GM11168 (cell line): ENCODE results near the gene PCSK7.

Source experiments
- in situ Hi-C: fragments of 300-500 bp; cut with MboI; formaldehyde crosslinking; loops from one replicate; pipeline ENCODE4 v1.12.0; 2022; ENCODE audit warnings: low sequenced_read_pairs; ENCODE audit not compliant: unreplicated experiment

PCSK7 gene

GRCh38 chr11:117199916-117200812 is 31.7 kb downstream of the PCSK7 start:
- in situ Hi-C loops: no loop called here

GRCh38 chr11:117199053-117199915 is 32.6 kb downstream of the PCSK7 start, which contains the start of gene TAGLN:
Gene TAGLN, plus strand, starts transcription at chr11:117199370. Its CDS starts 3,644 bp downstream, at chr11:117203014.
- in situ Hi-C loops: no loop called here

GRCh38 chr11:117198613-117199012 is 33.3 kb downstream of the PCSK7 start:
- in situ Hi-C loops: no loop called here

- in situ Hi-C loops: no loop called here
Observed at GRCh38 chr11:117197516-117198456, 34.1 kb downstream of the PCSK7 start.

- in situ Hi-C loops: no loop called here
Observed at GRCh38 chr11:117197006-117197405, 34.9 kb downstream of the PCSK7 start.

- in situ Hi-C loops: no loop called here
Observed at GRCh38 chr11:117195761-117196160, 36.1 kb downstream of the PCSK7 start.

GRCh38 chr11:117195258-117195657 is 36.6 kb downstream of the PCSK7 start:
- in situ Hi-C loops: no loop called here

- in situ Hi-C loops: no loop called here
Observed at GRCh38 chr11:117194267-117194666, 37.6 kb downstream of the PCSK7 start.

GRCh38 chr11:117193130-117194020 is 38.5 kb downstream of the PCSK7 start:
- in situ Hi-C loops: no loop called here

- in situ Hi-C loops: no loop called here
Observed at GRCh38 chr11:117192401-117192875, 39.4 kb downstream of the PCSK7 start.

GRCh38 chr11:117191680-117192400 is 40.0 kb downstream of the PCSK7 start:
- in situ Hi-C loops: no loop called here

GRCh38 chr11:117189941-117190544 is 41.8 kb downstream of the PCSK7 start:
- in situ Hi-C loops: no loop called here

- in situ Hi-C loops: no loop called here
Observed at GRCh38 chr11:117189191-117189940, 42.5 kb downstream of the PCSK7 start.

GRCh38 chr11:117188620-117189081 is 43.2 kb downstream of the PCSK7 start:
- in situ Hi-C loops: no loop called here

- in situ Hi-C loops: no loop called here
Observed at GRCh38 chr11:117187799-117188481, 43.9 kb downstream of the PCSK7 start.

GRCh38 chr11:117187428-117187798 is 44.5 kb downstream of the PCSK7 start:
- in situ Hi-C loops: no loop called here
